Measurements from ENCODE around the gene OAS2.

GRCh38 chr12:112969547-112970306 is 8.6 kb upstream of the OAS2 start:
- TF ChIP-seq CTCF (IDR thresholded peaks at IDR 0.05; ENCODE audit: low read length) (no peak), EZH2 (IDR thresholded peaks at IDR 0.05; ENCODE audit: borderline replicate concordance, low read length) (no peak)

All from OCI-LY1 (cell line).